GM12878 (cell line): Measurements from ENCODE around the gene CALHM3. TPM values are rescaled to one million over a fixed set of nuclear protein-coding genes. Genes with fewer than 3 reads are reported as not detected.

Experiments
- BRCA1 ChIP-seq: IDR thresholded peaks from 2 replicates; pipeline ENCODE4 v1.6.1; 2011; ENCODE audit warnings: low read depth, low read length, improper control_type of control experiment
- E2F8 ChIP-seq: fragments of 450-650 bp; IDR thresholded peaks from 2 replicates; pipeline ENCODE4 v1.6.1; 2018; ENCODE audit warnings: mild to moderate bottlenecking, low read depth, moderate library complexity; ENCODE audit not compliant: partially characterized antibody
- HSF1 ChIP-seq: fragments of 150-350 bp; IDR thresholded peaks from 2 replicates; pipeline ENCODE4 v1.6.1; 2014; ENCODE audit warnings: mild to moderate bottlenecking, low read depth, low read length
- IKZF1 ChIP-seq: fragments of 450-650 bp; conservative IDR thresholded peaks from 2 replicates; pipeline ENCODE4 v1.6.1; 2017; ENCODE audit warnings: antibody characterized with exemption, mild to moderate bottlenecking
- LARP7 ChIP-seq: fragments of 450-650 bp; IDR thresholded peaks from 2 replicates; pipeline ENCODE4 v1.6.1; 2017; ENCODE audit warnings: mild to moderate bottlenecking
- NFXL1 ChIP-seq: fragments of 450-650 bp; IDR thresholded peaks from 2 replicates; pipeline ENCODE4 v1.6.1; 2017; ENCODE audit warnings: antibody characterized with exemption, mild to moderate bottlenecking, borderline replicate concordance
- NFYB ChIP-seq: IDR thresholded peaks from 2 replicates; pipeline ENCODE4 v1.6.1; 2011; ENCODE audit warnings: low read depth, mild to moderate bottlenecking, low read length, improper control_type of control experiment, moderate library complexity; ENCODE audit not compliant: insufficient read depth
- NKRF ChIP-seq: fragments of 450-650 bp; conservative IDR thresholded peaks from 2 replicates; pipeline ENCODE4 v1.6.1; 2017; ENCODE audit warnings: mild to moderate bottlenecking, moderate library complexity
- PAX5 ChIP-seq: IDR thresholded peaks from 2 replicates; pipeline ENCODE4 v1.6.1; 2011; ENCODE audit warnings: low read depth, low read length, borderline replicate concordance
- PML ChIP-seq: IDR thresholded peaks from 2 replicates; pipeline ENCODE4 v1.6.1; 2012; ENCODE audit warnings: low read length, inconsistent platforms
- POLR2A ChIP-seq: IDR thresholded peaks from 2 replicates; pipeline ENCODE4 v1.6.1; 2011; ENCODE audit warnings: low read depth, mild to moderate bottlenecking, low read length
- POLR2AphosphoS5 ChIP-seq: IDR thresholded peaks from 2 replicates; pipeline ENCODE4 v1.6.1; 2011; ENCODE audit warnings: mild to moderate bottlenecking, low read length, inconsistent platforms
- SRF ChIP-seq, 2 experiments: IDR thresholded peaks; 2 replicates each; pipeline ENCODE4 v1.6.1; 2011; ENCODE audit warnings: low read depth in 2 of 2, low read length in 2 of 2, mild to moderate bottlenecking in 1 of 2, moderate library complexity in 1 of 2
- ZSCAN29 ChIP-seq: fragments of 450-650 bp; IDR thresholded peaks from 2 replicates; pipeline ENCODE4 v1.6.1; 2017; ENCODE audit warnings: mild to moderate bottlenecking, moderate library complexity
- ZZZ3 ChIP-seq: IDR thresholded peaks from 2 replicates; pipeline ENCODE4 v1.6.1; 2011; ENCODE audit warnings: low read depth; ENCODE audit not compliant: control insufficient read depth, insufficient read length
- polyA plus RNA-seq, 11 experiments: library from polyadenylated mRNA; depleted of rRNA in 4 of 11; unstranded in 6 of 11; stranded (reverse) in 5 of 11; fragments of >200 nt; fragmentation: Nextera tagmentation in 4 of 11; fragmentation: Illumina TruSeq in 1 of 11; extraction: Ambion mirVana in 4 of 11; extraction: Trizol in 1 of 11; gene quantifications; 1 replicate in 1 of 11; 2 replicates in 10 of 11; pipeline versions ENCODE4 v1.2.1 to v1.2.3, GENCODE V29; 2011 to 2016; ENCODE audit warnings: inconsistent platforms in 2 of 11, missing spikeins in 2 of 11, low read depth in 1 of 11
- total RNA-seq, 4 experiments: library from RNA; depleted of rRNA in 3 of 4; stranded (reverse); fragments of >200 nt in 3 of 4; fragmentation: Illumina TruSeq in 1 of 4; extraction: Trizol in 1 of 4; gene quantifications; 2 replicates each; pipeline versions ENCODE4 v1.2.1 to v1.2.3, GENCODE V29; 2013 to 2021
- TF ChIP-seq, protein P1 (sequence below): fragments of 450-650 bp; IDR thresholded peaks from 2 replicates; pipeline ENCODE4 v1.6.1; 2017; ENCODE audit warnings: mild to moderate bottlenecking, moderate library complexity

Gene CALHM3
- total and polyA plus RNA-seq, 10 of the 15 experiments (the other 5 are each of a cell fraction or from before 2014, with no cell fraction given), result 0.03 to 0.42 (median 0.11) TPM; not detected in 5

- TF ChIP-seq, protein P1, sequence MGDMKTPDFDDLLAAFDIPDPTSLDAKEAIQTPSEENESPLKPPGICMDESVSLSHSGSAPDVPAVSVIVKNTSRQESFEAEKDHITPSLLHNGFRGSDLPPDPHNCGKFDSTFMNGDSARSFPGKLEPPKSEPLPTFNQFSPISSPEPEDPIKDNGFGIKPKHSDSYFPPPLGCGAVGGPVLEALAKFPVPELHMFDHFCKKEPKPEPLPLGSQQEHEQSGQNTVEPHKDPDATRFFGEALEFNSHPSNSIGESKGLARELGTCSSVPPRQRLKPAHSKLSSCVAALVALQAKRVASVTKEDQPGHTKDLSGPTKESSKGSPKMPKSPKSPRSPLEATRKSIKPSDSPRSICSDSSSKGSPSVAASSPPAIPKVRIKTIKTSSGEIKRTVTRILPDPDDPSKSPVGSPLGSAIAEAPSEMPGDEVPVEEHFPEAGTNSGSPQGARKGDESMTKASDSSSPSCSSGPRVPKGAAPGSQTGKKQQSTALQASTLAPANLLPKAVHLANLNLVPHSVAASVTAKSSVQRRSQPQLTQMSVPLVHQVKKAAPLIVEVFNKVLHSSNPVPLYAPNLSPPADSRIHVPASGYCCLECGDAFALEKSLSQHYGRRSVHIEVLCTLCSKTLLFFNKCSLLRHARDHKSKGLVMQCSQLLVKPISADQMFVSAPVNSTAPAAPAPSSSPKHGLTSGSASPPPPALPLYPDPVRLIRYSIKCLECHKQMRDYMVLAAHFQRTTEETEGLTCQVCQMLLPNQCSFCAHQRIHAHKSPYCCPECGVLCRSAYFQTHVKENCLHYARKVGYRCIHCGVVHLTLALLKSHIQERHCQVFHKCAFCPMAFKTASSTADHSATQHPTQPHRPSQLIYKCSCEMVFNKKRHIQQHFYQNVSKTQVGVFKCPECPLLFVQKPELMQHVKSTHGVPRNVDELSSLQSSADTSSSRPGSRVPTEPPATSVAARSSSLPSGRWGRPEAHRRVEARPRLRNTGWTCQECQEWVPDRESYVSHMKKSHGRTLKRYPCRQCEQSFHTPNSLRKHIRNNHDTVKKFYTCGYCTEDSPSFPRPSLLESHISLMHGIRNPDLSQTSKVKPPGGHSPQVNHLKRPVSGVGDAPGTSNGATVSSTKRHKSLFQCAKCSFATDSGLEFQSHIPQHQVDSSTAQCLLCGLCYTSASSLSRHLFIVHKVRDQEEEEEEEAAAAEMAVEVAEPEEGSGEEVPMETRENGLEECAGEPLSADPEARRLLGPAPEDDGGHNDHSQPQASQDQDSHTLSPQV, result no peak
- TF ChIP-seq NKRF, result no peak
- 0 out of 2 replicates have a peak, but pooled peaks have one; percentile 36 for TF ChIP-seq LARP7
- no peak for TF ChIP-seq BRCA1
- no peak for TF ChIP-seq ZZZ3
- TF ChIP-seq E2F8, result no peak
- no peak for TF ChIP-seq PML
- TF ChIP-seq ZSCAN29, result no peak
- TF ChIP-seq IKZF1, result peak; percentile 46; the same call in 1 of the 2 replicates
- no peak for TF ChIP-seq POLR2AphosphoS5
- TF ChIP-seq NFYB, result no peak
- peak; percentile 48; the same call in 1 of the 2 replicates for TF ChIP-seq POLR2A
- no peak for TF ChIP-seq HSF1
- no peak for TF ChIP-seq SRF (IDR thresholded peaks at IDR 0.05; ENCODE audit: low read depth in 2 of 2, low read length in 2 of 2)
- TF ChIP-seq PAX5, result no peak
- TF ChIP-seq NFXL1, result peak; percentile 91; the same call in 1 of the 2 replicates
Observed at GRCh38 chr10:103451091-103451813, 27.8 kb downstream of the CALHM3 start (continued).
